Liver (tissue), 9 donors: ENCODE results near the gene CHTF8. TPM values are rescaled to one million over a fixed set of nuclear protein-coding genes. Genes with fewer than 3 reads are reported as not detected.

ENCODE experiments used
- DNase-seq: peaks from one replicate; pipeline ENCODE4 v3.0.0-alpha.2; 2017; ENCODE audit warnings: low spot score
- H3K27ac ChIP-seq, 2 donors: one replicate each; pipeline ENCODE4 v1.7.0; 2013; ENCODE audit warnings: inconsistent platforms in 2 of 2, low read length in 2 of 2, control low read depth in 1 of 2, low read depth in 1 of 2, mild to moderate bottlenecking in 1 of 2
- H3K27me3 ChIP-seq, 4 donors: one replicate each; pipeline versions ENCODE4 v1.6.1 to v1.7.0; 2013; ENCODE audit warnings: low read length in 3 of 4, inconsistent platforms in 1 of 4, mild to moderate bottlenecking in 1 of 4, moderate library complexity in 1 of 4; ENCODE audit not compliant: control insufficient read depth in 4 of 4, insufficient read depth in 4 of 4
- H3K36me3 ChIP-seq, 4 donors: one replicate each; pipeline versions ENCODE4 v1.6.1 to v1.7.0; 2013; ENCODE audit warnings: low read length in 3 of 4, mild to moderate bottlenecking in 3 of 4, low read depth in 1 of 4, moderate library complexity in 1 of 4; ENCODE audit not compliant: control insufficient read depth in 4 of 4, insufficient read depth in 3 of 4
- H3K4me1 ChIP-seq, 4 donors: one replicate each; pipeline versions ENCODE4 v1.6.1 to v1.7.0; 2013; ENCODE audit warnings: low read length in 3 of 4, mild to moderate bottlenecking in 3 of 4, moderate library complexity in 1 of 4; ENCODE audit not compliant: control insufficient read depth in 4 of 4, insufficient read depth in 4 of 4
- H3K4me3 ChIP-seq, 3 donors: one replicate each; pipeline versions ENCODE4 v1.6.1 to v1.7.0; 2013; ENCODE audit warnings: low read length in 3 of 3, control low read depth in 1 of 3, low read depth in 1 of 3, mild to moderate bottlenecking in 1 of 3
- H3K9ac ChIP-seq, 2 donors: one replicate each; pipeline ENCODE4 v1.7.0; 2013; ENCODE audit warnings: low read length in 2 of 2, mild to moderate bottlenecking in 2 of 2, moderate library complexity in 2 of 2, control low read depth in 1 of 2, low read depth in 1 of 2
- H3K9me3 ChIP-seq, 4 donors: one replicate each; pipeline versions ENCODE4 v1.6.1 to v1.7.0; 2013; ENCODE audit warnings: low read length in 3 of 4; ENCODE audit not compliant: control insufficient read depth in 4 of 4
- CTCF ChIP-seq: fragments of 150-350 bp; IDR thresholded peaks from 2 replicates; pipeline ENCODE4 v1.5.1; 2017; ENCODE audit warnings: improper control_type of control experiment, low read depth, low read length; ENCODE audit not compliant: missing input control
- EGR1 ChIP-seq, 2 donors: IDR thresholded peaks; 2 replicates each; pipeline ENCODE4 v1.6.1; 2016 to 2018; ENCODE audit warnings: antibody characterized with exemption in 2 of 2, low read depth in 2 of 2
- FOXA2 ChIP-seq: IDR thresholded peaks from 2 replicates; pipeline ENCODE4 v1.6.1; 2016; ENCODE audit warnings: antibody characterized with exemption
- GABPA ChIP-seq, 2 donors: IDR thresholded peaks in 1 of 2; conservative IDR thresholded peaks in 1 of 2; 2 replicates each; pipeline ENCODE4 v1.6.1; 2016; ENCODE audit warnings: antibody characterized with exemption in 2 of 2, mild to moderate bottlenecking in 1 of 2, moderate library complexity in 1 of 2
- HNF4A ChIP-seq, 2 donors: conservative IDR thresholded peaks; 2 replicates each; pipeline ENCODE4 v1.6.1; 2016; ENCODE audit warnings: antibody characterized with exemption in 2 of 2, mild to moderate bottlenecking in 2 of 2
- HNF4G ChIP-seq: IDR thresholded peaks from 2 replicates; pipeline ENCODE4 v1.6.1; 2016; ENCODE audit warnings: antibody characterized with exemption
- JUND ChIP-seq, 2 donors: IDR thresholded peaks; 2 replicates each; pipeline ENCODE4 v1.6.1; 2016; ENCODE audit warnings: antibody characterized with exemption in 2 of 2
- MAX ChIP-seq: IDR thresholded peaks from 2 replicates; pipeline ENCODE4 v1.6.1; 2016; ENCODE audit warnings: antibody characterized with exemption
- NR2F2 ChIP-seq: IDR thresholded peaks from 2 replicates; pipeline ENCODE4 v1.6.1; 2016; ENCODE audit warnings: antibody characterized with exemption
- RAD21 ChIP-seq, 2 donors: IDR thresholded peaks; 2 replicates each; pipeline ENCODE4 v1.6.1; 2016; ENCODE audit warnings: antibody characterized with exemption in 2 of 2, mild to moderate bottlenecking in 2 of 2
- RXRA ChIP-seq, 2 donors: IDR thresholded peaks; 2 replicates each; pipeline ENCODE4 v1.6.1; 2017 to 2018; ENCODE audit warnings: antibody characterized with exemption in 2 of 2, mild to moderate bottlenecking in 1 of 2
- SP1 ChIP-seq: IDR thresholded peaks from 2 replicates; pipeline ENCODE4 v1.6.1; 2018; ENCODE audit warnings: antibody characterized with exemption, mild to moderate bottlenecking
- TAF1 ChIP-seq: conservative IDR thresholded peaks from 2 replicates; pipeline ENCODE4 v1.6.1; 2016; ENCODE audit warnings: antibody characterized with exemption, mild to moderate bottlenecking
- YY1 ChIP-seq: IDR thresholded peaks from 2 replicates; pipeline ENCODE4 v1.6.1; 2016; ENCODE audit warnings: antibody characterized with exemption, mild to moderate bottlenecking
- WGBS: extraction: QIAGEN DNeasy Blood & Tissue Kit; methylation state at CpG from one replicate; pipeline ENCODE4 v1.1.7; 2013; 5-methylcytosine and 5-hydroxymethylcytosine counted together
- polyA plus RNA-seq, 2 donors: library from polyadenylated mRNA; stranded (reverse) in 1 of 2; unstranded in 1 of 2; fragments of 200-250 nt in 1 of 2; fragments of >200 nt in 1 of 2; fragmentation: Nextera tagmentation in 1 of 2; extraction: Ambion mirVana in 1 of 2; gene quantifications; one replicate each; pipeline versions ENCODE4 v1.2.1 to v1.2.3, GENCODE V29; 2013 to 2015
- total RNA-seq, 2 donors: library from RNA; depleted of rRNA; stranded (reverse); fragments of >200 nt; gene quantifications; one replicate each; pipeline ENCODE4 v1.2.3, GENCODE V29; 2014
- TF ChIP-seq, protein P1 (sequence below): IDR thresholded peaks from 2 replicates; pipeline ENCODE4 v1.6.1; 2016; ENCODE audit warnings: antibody characterized with exemption
- TF ChIP-seq, protein P2 (sequence below): IDR thresholded peaks from 2 replicates; pipeline ENCODE4 v1.6.1; 2016; ENCODE audit warnings: antibody characterized with exemption
- TF ChIP-seq, protein P3 (sequence below): IDR thresholded peaks from 2 replicates; pipeline ENCODE4 v1.6.1; 2016; ENCODE audit warnings: antibody characterized with exemption, mild to moderate bottlenecking
- donor health status: healthy.
- donor health status: healthy.
- donor health status: healthy.
- donor health status: healthy.
- donor health status: healthy.

CHTF8 gene
- total and polyA plus RNA-seq, 4 donors = 15.2 to 56.9 (median 51.6) TPM

- no peak overlapping the region for H3K27ac ChIP-seq
- no peak overlapping the region for H3K4me3 ChIP-seq
- peaks cover 0 to 31% (median 20%) of the 10 kb centered on the region in 4 donors for H3K4me1 ChIP-seq
- no peaks in the 10 kb centered on the region for H3K9me3 ChIP-seq
- no peaks in the 10 kb centered on the region for H3K27me3 ChIP-seq
- 72% methylated on average over 6 of the region's 6 CpGs for WGBS
- peaks cover 0 to 2% (median 0%) of the 10 kb centered on the region in 4 donors for H3K36me3 ChIP-seq
- TF ChIP-seq HNF4A (conservative IDR thresholded peaks at IDR 0.05) = no peak
- no peak for TF ChIP-seq HNF4G
- TF ChIP-seq RAD21 (IDR thresholded peaks at IDR 0.05) = no peak
- TF ChIP-seq MAX = no peak
- TF ChIP-seq CTCF = no peak
- no peak for TF ChIP-seq RXRA (IDR thresholded peaks at IDR 0.05)
- no peak for TF ChIP-seq YY1
- TF ChIP-seq EGR1 (IDR thresholded peaks at IDR 0.05; ENCODE audit: low read depth in 2 of 2) = no peak
- TF ChIP-seq, protein P1, sequence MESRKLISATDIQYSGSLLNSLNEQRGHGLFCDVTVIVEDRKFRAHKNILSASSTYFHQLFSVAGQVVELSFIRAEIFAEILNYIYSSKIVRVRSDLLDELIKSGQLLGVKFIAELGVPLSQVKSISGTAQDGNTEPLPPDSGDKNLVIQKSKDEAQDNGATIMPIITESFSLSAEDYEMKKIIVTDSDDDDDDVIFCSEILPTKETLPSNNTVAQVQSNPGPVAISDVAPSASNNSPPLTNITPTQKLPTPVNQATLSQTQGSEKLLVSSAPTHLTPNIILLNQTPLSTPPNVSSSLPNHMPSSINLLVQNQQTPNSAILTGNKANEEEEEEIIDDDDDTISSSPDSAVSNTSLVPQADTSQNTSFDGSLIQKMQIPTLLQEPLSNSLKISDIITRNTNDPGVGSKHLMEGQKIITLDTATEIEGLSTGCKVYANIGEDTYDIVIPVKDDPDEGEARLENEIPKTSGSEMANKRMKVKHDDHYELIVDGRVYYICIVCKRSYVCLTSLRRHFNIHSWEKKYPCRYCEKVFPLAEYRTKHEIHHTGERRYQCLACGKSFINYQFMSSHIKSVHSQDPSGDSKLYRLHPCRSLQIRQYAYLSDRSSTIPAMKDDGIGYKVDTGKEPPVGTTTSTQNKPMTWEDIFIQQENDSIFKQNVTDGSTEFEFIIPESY = no peak
- no peak for TF ChIP-seq JUND (IDR thresholded peaks at IDR 0.05)
- TF ChIP-seq SP1 = no peak
- TF ChIP-seq, protein P2, sequence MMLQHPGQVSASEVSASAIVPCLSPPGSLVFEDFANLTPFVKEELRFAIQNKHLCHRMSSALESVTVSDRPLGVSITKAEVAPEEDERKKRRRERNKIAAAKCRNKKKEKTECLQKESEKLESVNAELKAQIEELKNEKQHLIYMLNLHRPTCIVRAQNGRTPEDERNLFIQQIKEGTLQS = no peak
- TF ChIP-seq TAF1 = no peak
- no peak for TF ChIP-seq GABPA (IDR thresholded peaks at IDR 0.05 in 1 of 2, conservative IDR thresholded peaks at IDR 0.05 in 1 of 2)
- TF ChIP-seq FOXA2 = no peak
- TF ChIP-seq, protein P3, sequence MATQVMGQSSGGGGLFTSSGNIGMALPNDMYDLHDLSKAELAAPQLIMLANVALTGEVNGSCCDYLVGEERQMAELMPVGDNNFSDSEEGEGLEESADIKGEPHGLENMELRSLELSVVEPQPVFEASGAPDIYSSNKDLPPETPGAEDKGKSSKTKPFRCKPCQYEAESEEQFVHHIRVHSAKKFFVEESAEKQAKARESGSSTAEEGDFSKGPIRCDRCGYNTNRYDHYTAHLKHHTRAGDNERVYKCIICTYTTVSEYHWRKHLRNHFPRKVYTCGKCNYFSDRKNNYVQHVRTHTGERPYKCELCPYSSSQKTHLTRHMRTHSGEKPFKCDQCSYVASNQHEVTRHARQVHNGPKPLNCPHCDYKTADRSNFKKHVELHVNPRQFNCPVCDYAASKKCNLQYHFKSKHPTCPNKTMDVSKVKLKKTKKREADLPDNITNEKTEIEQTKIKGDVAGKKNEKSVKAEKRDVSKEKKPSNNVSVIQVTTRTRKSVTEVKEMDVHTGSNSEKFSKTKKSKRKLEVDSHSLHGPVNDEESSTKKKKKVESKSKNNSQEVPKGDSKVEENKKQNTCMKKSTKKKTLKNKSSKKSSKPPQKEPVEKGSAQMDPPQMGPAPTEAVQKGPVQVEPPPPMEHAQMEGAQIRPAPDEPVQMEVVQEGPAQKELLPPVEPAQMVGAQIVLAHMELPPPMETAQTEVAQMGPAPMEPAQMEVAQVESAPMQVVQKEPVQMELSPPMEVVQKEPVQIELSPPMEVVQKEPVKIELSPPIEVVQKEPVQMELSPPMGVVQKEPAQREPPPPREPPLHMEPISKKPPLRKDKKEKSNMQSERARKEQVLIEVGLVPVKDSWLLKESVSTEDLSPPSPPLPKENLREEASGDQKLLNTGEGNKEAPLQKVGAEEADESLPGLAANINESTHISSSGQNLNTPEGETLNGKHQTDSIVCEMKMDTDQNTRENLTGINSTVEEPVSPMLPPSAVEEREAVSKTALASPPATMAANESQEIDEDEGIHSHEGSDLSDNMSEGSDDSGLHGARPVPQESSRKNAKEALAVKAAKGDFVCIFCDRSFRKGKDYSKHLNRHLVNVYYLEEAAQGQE = no peak
- no peak for TF ChIP-seq NR2F2
- no peak overlapping the region for H3K9ac ChIP-seq
- no peak for DNase-seq
These were observed 1.9 kb downstream of the CHTF8 start for GRCh38 chr16:69130461-69130860.
